Gastrocnemius medialis (tissue), 4 donors: ENCODE data around the gene TXNRD3. TPM values are rescaled to one million over a fixed set of nuclear protein-coding genes. Genes with fewer than 3 reads are reported as not detected.
"Not testable (repeated sequence)": the region's sequence is repeated elsewhere in the genome, so short reads cannot be mapped to it uniquely, and the experiment has no call there.

ENCODE experiments used
- ATAC-seq, 2 donors: fragments of 150-250 bp; one replicate each; pipeline ENCODE4 v1.9.1; 2016
- DNase-seq, 2 donors: peaks; one replicate each; pipeline ENCODE4 v3.0.0-alpha.2; 2019
- H3K27ac ChIP-seq, 4 donors: fragments of 200-600 bp; sonication (generic); 1 replicate in 1 of 4; 2 replicates in 3 of 4; pipeline ENCODE4 v1.5.1; 2016 to 2018; ENCODE audit warnings: mild to moderate bottlenecking in 2 of 4, moderate library complexity in 1 of 4
- H3K27me3 ChIP-seq, 3 donors: fragments of 200-600 bp; sonication (generic) in 2 of 3; 1 replicate in 1 of 3; 2 replicates in 2 of 3; pipeline versions ENCODE4 v1.5.1 to v1.6.0; 2016 to 2019; ENCODE audit warnings: mild to moderate bottlenecking in 1 of 3, moderate library complexity in 1 of 3
- H3K36me3 ChIP-seq, 2 donors: fragments of 200-600 bp; sonication (generic) in 1 of 2; one replicate each; pipeline ENCODE4 v1.5.1; 2017 to 2018
- H3K4me1 ChIP-seq, 2 donors: fragments of 200-600 bp; sonication (generic) in 1 of 2; one replicate each; pipeline ENCODE4 v1.5.1; 2016 to 2017; ENCODE audit warnings: mild to moderate bottlenecking in 2 of 2
- H3K4me3 ChIP-seq, 4 donors: fragments of 200-600 bp; sonication (generic) in 3 of 4; 1 replicate in 1 of 4; 2 replicates in 3 of 4; pipeline ENCODE4 v1.5.1; 2016 to 2019; ENCODE audit warnings: mild to moderate bottlenecking in 2 of 4
- H3K9me3 ChIP-seq, 3 donors: fragments of 200-600 bp; sonication (generic) in 2 of 3; 1 replicate in 1 of 3; 2 replicates in 2 of 3; pipeline ENCODE4 v1.5.1; 2016 to 2019
- CTCF ChIP-seq, 5 experiments: fragments of 450-650 bp in 3 of 5; fragments of 200-600 bp in 2 of 5; sonication (generic) in 2 of 5; IDR thresholded peaks in 4 of 5; conservative IDR thresholded peaks in 1 of 5; 1 replicate in 4 of 5; 2 replicates in 1 of 5; pipeline ENCODE4 v1.5.1; 2016 to 2019; ENCODE audit warnings: antibody characterized with exemption in 5 of 5, mild to moderate bottlenecking in 3 of 5, moderate library complexity in 3 of 5
- POLR2A ChIP-seq, 2 donors: fragments of 450-650 bp; IDR thresholded peaks; one replicate each; pipeline ENCODE4 v1.6.1; 2017; ENCODE audit warnings: antibody characterized with exemption in 2 of 2, mild to moderate bottlenecking in 2 of 2, moderate library complexity in 2 of 2
- in situ Hi-C, 4 donors: fragments of 200-750 bp; cut with MboI; loops; one replicate each; pipeline versions ENCODE4 v1.15.0 to v1.8.0; 2017; ENCODE audit warnings: low sequenced_read_pairs in 4 of 4
- intact Hi-C: fragments of 100-400 bp; cut with DNase I; formaldehyde crosslinking; loops from one replicate; pipeline ENCODE4 v1.15.1; 2023; ENCODE audit warnings: low total_unique reads
- total RNA-seq, 4 donors: library from RNA; depleted of rRNA; stranded (reverse); fragments of >200 nt; gene quantifications; one replicate each; pipeline versions ENCODE4 v1.1.0 to v1.2.3, GENCODE V29; 2016

TXNRD3 gene
- total RNA-seq, 4 donors from 2014 or later, result 2.5 to 7.0 (median 4.5) TPM

GRCh38 chr3:126644615-126645014 lies 10.3 kb downstream of the TXNRD3 start:
- no peak for DNase-seq
- intact Hi-C loops (no loop called here), in situ Hi-C loops (no loop called here)
- H3K4me1 ChIP-seq, result no peaks in the 10 kb centered on the region
- no peak overlapping the region for H3K27ac ChIP-seq
- no peak for ATAC-seq
- H3K36me3 ChIP-seq, result peaks cover 0 to 47% of the 10 kb centered on the region in 2 donors
- TF ChIP-seq POLR2A (IDR thresholded peaks at IDR 0.05) (no peak), CTCF (IDR thresholded peaks at IDR 0.05 in 4 of 5, conservative IDR thresholded peaks at IDR 0.05 in 1 of 5) (no peak)
- H3K4me3 ChIP-seq, result no peak overlapping the region
- H3K27me3 ChIP-seq, result no peaks in the 10 kb centered on the region
- H3K9me3 ChIP-seq, result no peaks in the 10 kb centered on the region

- Histone ChIP-seq H3K9me3 (no peaks in the 10 kb centered on the region), H3K4me3 (no peak overlapping the region), H3K27ac (no peak overlapping the region), H3K4me1 (peaks cover 14 to 28% of the 10 kb centered on the region in 2 donors), H3K36me3 (peaks cover 0 to 50% of the 10 kb centered on the region in 2 donors), H3K27me3 (no peaks in the 10 kb centered on the region)
- DNase-seq (no peak), ATAC-seq (no peak)
- in situ Hi-C loops (no loop called here), intact Hi-C loops (no loop called here)
- TF ChIP-seq POLR2A (IDR thresholded peaks at IDR 0.05) (no peak), CTCF (IDR thresholded peaks at IDR 0.05 in 4 of 5, conservative IDR thresholded peaks at IDR 0.05 in 1 of 5) (no peak)
These were observed 16.1 kb downstream of the TXNRD3 start for GRCh38 chr3:126638790-126639189.

- no peak for TF ChIP-seq CTCF (IDR thresholded peaks at IDR 0.05 in 4 of 5, conservative IDR thresholded peaks at IDR 0.05 in 1 of 5)
- no peak for TF ChIP-seq POLR2A (IDR thresholded peaks at IDR 0.05)
- H3K27me3 ChIP-seq, result no peaks in the 10 kb centered on the region
- peaks cover 0 to 30% of the 10 kb centered on the region in 2 donors for H3K36me3 ChIP-seq
- in situ Hi-C loops, result no loop called here
- no peak for DNase-seq
- peaks cover 14 to 28% of the 10 kb centered on the region in 2 donors for H3K4me1 ChIP-seq
- intact Hi-C loops, result no loop called here
- no peak overlapping the region for H3K4me3 ChIP-seq
- H3K27ac ChIP-seq, result peak overlapping the region in 1 of 4 donors; percentile 35
- no peaks in the 10 kb centered on the region for H3K9me3 ChIP-seq
- no peak for ATAC-seq
These were observed 18.5 kb downstream of the TXNRD3 start for GRCh38 chr3:126636436-126636835.

GRCh38 chr3:126634803-126635202 lies 20.1 kb downstream of the TXNRD3 start:
- intact Hi-C loops (no loop called here), in situ Hi-C loops (no loop called here)
- H3K36me3 ChIP-seq, result peaks cover 0 to 29% of the 10 kb centered on the region in 2 donors
- no peak overlapping the region for H3K4me3 ChIP-seq
- H3K27me3 ChIP-seq, result no peaks in the 10 kb centered on the region
- peak overlapping the region in 1 of 4 donors; percentile 63 for H3K27ac ChIP-seq
- ATAC-seq (peak; percentile 61 to 65), DNase-seq (no peak)
- no peak for TF ChIP-seq CTCF (IDR thresholded peaks at IDR 0.05 in 4 of 5, conservative IDR thresholded peaks at IDR 0.05 in 1 of 5)
- no peak for TF ChIP-seq POLR2A (IDR thresholded peaks at IDR 0.05)
- H3K4me1 ChIP-seq, result peaks cover 14 to 28% of the 10 kb centered on the region in 2 donors
- H3K9me3 ChIP-seq, result no peaks in the 10 kb centered on the region

GRCh38 chr3:126630020-126630419 lies 24.9 kb downstream of the TXNRD3 start:
- DNase-seq (no peak), ATAC-seq (no peak)
- Histone ChIP-seq H3K27me3 (no peaks in the 10 kb centered on the region), H3K4me1 (peaks cover 0 to under 1% of the 10 kb centered on the region in 2 donors), H3K36me3 (peaks cover 0 to 33% of the 10 kb centered on the region in 2 donors), H3K4me3 (no peak overlapping the region), H3K27ac (no peak overlapping the region), H3K9me3 (no peaks in the 10 kb centered on the region)
- TF ChIP-seq POLR2A (IDR thresholded peaks at IDR 0.05) (no peak), CTCF (IDR thresholded peaks at IDR 0.05 in 4 of 5, conservative IDR thresholded peaks at IDR 0.05 in 1 of 5) (no peak)
- intact Hi-C loops (no loop called here), in situ Hi-C loops (no loop called here)

- H3K9me3 ChIP-seq, intact Hi-C loops, H3K27me3 ChIP-seq, ATAC-seq, H3K27ac ChIP-seq, H3K4me3 ChIP-seq, DNase-seq, in situ Hi-C loops: not testable (repeated sequence)
- Histone ChIP-seq H3K4me1 (peaks cover 10 to 23% of the 10 kb centered on the region in 2 donors), H3K36me3 (peaks cover 0 to 22% of the 10 kb centered on the region in 2 donors)
These were observed 29.2 kb downstream of the TXNRD3 start for GRCh38 chr3:126625735-126626134.
